CD4-positive, alpha-beta T cell treated with Interferon alpha-2 for 1 hour (primary cell): ENCODE results near the gene ZCCHC14.

ENCODE experiments used
- DNase-seq, 2 donors: peaks; one replicate each; pipeline ENCODE4 v3.0.0-alpha.2; 2020 to 2022

The ZCCHC14 gene

DNA sequence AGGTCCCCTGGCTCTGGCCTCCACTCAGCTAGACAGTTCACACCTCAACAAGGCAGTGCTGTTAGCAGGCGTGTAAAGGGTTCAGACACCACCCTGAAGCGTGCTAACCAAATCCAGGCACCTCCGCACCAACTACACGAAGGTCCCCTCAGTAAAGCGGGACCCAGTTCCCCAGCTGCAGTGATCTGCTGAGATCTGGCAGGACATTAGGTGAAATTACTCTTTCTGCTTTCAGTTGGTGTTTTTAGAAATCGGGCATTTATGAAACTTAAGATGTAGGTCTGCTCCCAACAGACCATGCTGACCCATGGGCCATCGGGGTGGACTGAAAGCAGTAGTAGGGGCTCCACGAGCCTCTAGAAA is 136.4 kb downstream of the ZCCHC14 start:
- no peak for DNase-seq
